Measurements from ENCODE around the gene MEIS3. TPM values are rescaled to one million over a fixed set of nuclear protein-coding genes. Genes with fewer than 3 reads are reported as not detected.

Gene MEIS3
- total RNA-seq, 1 experiment from 2014 or later = 1.3 TPM

- no peak overlapping the region for H2AFZ ChIP-seq (ENCODE audit: low read length)
- no peak overlapping the region for H3K4me3 ChIP-seq (ENCODE audit: low read length)
- no peaks in the 10 kb centered on the region for H3K27me3 ChIP-seq (ENCODE audit: low read length)
- no peaks in the 10 kb centered on the region for H3K9me2 ChIP-seq (replicated peaks; ENCODE audit: low read length)
- BruUV-seq (replicated peaks) = no TSS peak
- no peak overlapping the region for H3K4me2 ChIP-seq (ENCODE audit: low read length)
- CTCF ChIA-PET = no interaction called here
- H3K9me3 ChIP-seq (ENCODE audit: low read length) = no peaks in the 10 kb centered on the region
- no peak for TF ChIP-seq EZH2phosphoT487 (IDR thresholded peaks at IDR 0.05; ENCODE audit: borderline replicate concordance, low read length)
- TF ChIP-seq CTCF (conservative IDR thresholded peaks at IDR 0.05; ENCODE audit: low read depth, low read length) = no peak
- TF ChIP-seq EZH2 (IDR thresholded peaks at IDR 0.05; ENCODE audit: low read length, unreplicated experiment) = no peak
- H3K4me1 ChIP-seq (ENCODE audit: insufficient read depth, low read length) = no peaks in the 10 kb centered on the region
- no peaks in the 10 kb centered on the region for H3K79me2 ChIP-seq (ENCODE audit: low read length)
- no peaks in the 10 kb centered on the region for H4K20me1 ChIP-seq (ENCODE audit: low read length)
- H3K27ac ChIP-seq (ENCODE audit: low read length) = no peak overlapping the region
- H3F3A ChIP-seq (ENCODE audit: low read length, unreplicated experiment) = no peaks in the 10 kb centered on the region
- peaks cover 4% of the 10 kb centered on the region; the same call in 1 of the 2 replicates for H3K36me3 ChIP-seq (ENCODE audit: low read depth, low read length)
- POLR2A ChIA-PET (ENCODE audit: unreplicated experiment) = no interaction called here
- intact Hi-C loops (cut with micrococcal nuclease) = no loop called here
- no peak overlapping the region for H3K9ac ChIP-seq (ENCODE audit: low read length)
- DNase-seq (no peak), ATAC-seq (no peak)
Observed at GRCh38 chr19:47375694-47376588, 43.4 kb downstream of the MEIS3 start.

- POLR2A ChIA-PET (ENCODE audit: unreplicated experiment) = no interaction called here
- CTCF ChIA-PET = no interaction called here
- no peak for TF ChIP-seq EZH2phosphoT487 (IDR thresholded peaks at IDR 0.05; ENCODE audit: borderline replicate concordance, low read length)
- TF ChIP-seq CTCF (conservative IDR thresholded peaks at IDR 0.05; ENCODE audit: low read depth, low read length) = no peak
- TF ChIP-seq EZH2 (IDR thresholded peaks at IDR 0.05; ENCODE audit: low read length, unreplicated experiment) = no peak
Observed at GRCh38 chr19:47374876-47375693, 44.2 kb downstream of the MEIS3 start.

More at GRCh38 chr19:47374876-47375693, 44.2 kb downstream of the MEIS3 start:
- Histone ChIP-seq H3K36me3 (ENCODE audit: low read depth, low read length) (peaks cover 4% of the 10 kb centered on the region; the same call in 1 of the 2 replicates), H3K9me2 (replicated peaks; ENCODE audit: low read length) (no peaks in the 10 kb centered on the region), H4K20me1 (ENCODE audit: low read length) (no peaks in the 10 kb centered on the region), H3K27me3 (ENCODE audit: low read length) (no peaks in the 10 kb centered on the region), H2AFZ (ENCODE audit: low read length) (no peak overlapping the region), H3K4me2 (ENCODE audit: low read length) (no peak overlapping the region), H3K9me3 (ENCODE audit: low read length) (no peaks in the 10 kb centered on the region), H3F3A (ENCODE audit: low read length, unreplicated experiment) (no peaks in the 10 kb centered on the region), H3K4me3 (ENCODE audit: low read length) (no peak overlapping the region), H3K9ac (ENCODE audit: low read length) (no peak overlapping the region), H3K79me2 (ENCODE audit: low read length) (no peaks in the 10 kb centered on the region), H3K27ac (ENCODE audit: low read length) (no peak overlapping the region), H3K4me1 (ENCODE audit: insufficient read depth, low read length) (no peaks in the 10 kb centered on the region)
- ATAC-seq = no peak
- BruUV-seq (replicated peaks) = no TSS peak
- DNase-seq = no peak
- intact Hi-C loops (cut with micrococcal nuclease) = no loop called here

Measured in PC-3 (cell line).